H1 (cell line): ENCODE data around the gene DEAF1. TPM values are rescaled to one million over a fixed set of nuclear protein-coding genes. Genes with fewer than 3 reads are reported as not detected.

ENCODE experiments used
- CTCF ChIA-PET: fragments of 300-600 bp; sonication (Branson Sonifier 250); formaldehyde crosslinking; loops from one replicate; lab custom pipeline; 2021; ENCODE audit not compliant: partially characterized antibody; lab: Charles Lee
- POLR2A ChIA-PET: fragments of 300-600 bp; sonication (Branson Sonifier 250); formaldehyde crosslinking; loops from one replicate; lab custom pipeline; 2021; ENCODE audit warnings: inconsistent platforms; ENCODE audit not compliant: partially characterized antibody; lab: Charles Lee
- DNase-seq, 2 experiments: peaks; one replicate each; pipeline versions ENCODE4 v3.0.0 to v3.0.0-alpha.2; 2010 to 2022; ENCODE audit warnings: low spot score in 2 of 2, low read depth in 1 of 2, mixed read lengths in 1 of 2
- FAIRE-seq: peaks from 2 replicates; lab custom pipeline; 2011; peaks lifted over from hg19 to GRCh38; lab: Jason Lieb, UNC
- H2AFZ ChIP-seq: 2 replicates; pipeline ENCODE4 v1.8.1; 2012; ENCODE audit warnings: low read length, inconsistent platforms
- H2AK5ac ChIP-seq: 2 replicates; pipeline ENCODE4 v1.6.1; 2013; ENCODE audit warnings: low read depth, low read length
- H2BK120ac ChIP-seq: replicated peaks from 2 replicates; pipeline ENCODE3; 2013; ENCODE audit warnings: low read depth, low read length, inconsistent platforms
- H2BK12ac ChIP-seq: 2 replicates; pipeline ENCODE4 v1.6.1; 2013; ENCODE audit warnings: low read depth, low read length
- H2BK15ac ChIP-seq: 2 replicates; pipeline ENCODE4 v1.6.1; 2013; ENCODE audit warnings: low read length
- H2BK20ac ChIP-seq: 2 replicates; pipeline ENCODE4 v1.6.1; 2013; ENCODE audit warnings: low read length
- H2BK5ac ChIP-seq: 2 replicates; pipeline ENCODE4 v1.6.1; 2013; ENCODE audit warnings: low read depth, low read length
- H3K14ac ChIP-seq: 2 replicates; pipeline ENCODE4 v1.6.1; 2013; ENCODE audit warnings: inconsistent platforms; ENCODE audit not compliant: insufficient read length
- H3K18ac ChIP-seq: 2 replicates; pipeline ENCODE4 v1.6.1; 2013; ENCODE audit warnings: low read length; ENCODE audit errors: extremely low read depth
- H3K23ac ChIP-seq: 2 replicates; pipeline ENCODE4 v1.6.1; 2013; ENCODE audit warnings: inconsistent platforms; ENCODE audit not compliant: insufficient read length
- H3K23me2 ChIP-seq: 2 replicates; pipeline ENCODE4 v1.6.1; 2013; ENCODE audit warnings: low read depth, low read length
- H3K27ac ChIP-seq: 2 replicates; pipeline ENCODE4 v1.6.1; 2011; ENCODE audit warnings: low read depth, low read length, inconsistent platforms
- H3K27me3 ChIP-seq, 4 experiments: replicated peaks in 1 of 4; 1 replicate in 1 of 4; 2 replicates in 3 of 4; pipeline versions ENCODE4 v1.6.1 to v1.8.1; 2011 to 2013; ENCODE audit warnings: low read length in 3 of 4, mild to moderate bottlenecking in 3 of 4, inconsistent platforms in 2 of 4, mixed read lengths in 2 of 4, moderate library complexity in 1 of 4; ENCODE audit not compliant: control insufficient read depth in 3 of 4, insufficient read depth in 3 of 4; ENCODE audit errors: extremely low read depth in 1 of 4
- H3K36me3 ChIP-seq, 4 experiments: 2 replicates each; pipeline versions ENCODE4 v1.6.1 to v1.8.1; 2011 to 2013; ENCODE audit warnings: mild to moderate bottlenecking in 4 of 4, low read length in 3 of 4, moderate library complexity in 2 of 4, control low read depth in 1 of 4, inconsistent platforms in 1 of 4; ENCODE audit not compliant: insufficient read depth in 4 of 4, control insufficient read depth in 2 of 4
- H3K4ac ChIP-seq: replicated peaks from 2 replicates; pipeline ENCODE3; 2013; ENCODE audit warnings: low read length, low read depth, mixed read lengths, inconsistent platforms; ENCODE audit not compliant: insufficient read length
- H3K4me1 ChIP-seq, 4 experiments: replicated peaks in 1 of 4; 1 replicate in 1 of 4; 2 replicates in 3 of 4; pipeline versions ENCODE4 v1.6.1 to v1.8.1; 2011 to 2013; ENCODE audit warnings: low read length in 3 of 4, inconsistent platforms in 2 of 4, mixed read lengths in 1 of 4; ENCODE audit not compliant: insufficient read depth in 4 of 4, control insufficient read depth in 3 of 4
- H3K4me2 ChIP-seq, 2 experiments: 2 replicates each; pipeline versions ENCODE4 v1.6.1 to v1.8.1; 2011 to 2013; ENCODE audit warnings: low read depth in 2 of 2, low read length in 2 of 2, control low read depth in 1 of 2, inconsistent platforms in 1 of 2, mild to moderate bottlenecking in 1 of 2; ENCODE audit not compliant: insufficient read depth in 1 of 2
- H3K4me3 ChIP-seq, 4 experiments: fragments of 200-600, 300-600 bp in 1 of 4; sonication (generic), shearing (Covaris generic), sonication (Bioruptor Twin) in 1 of 4; 2 replicates each; pipeline versions ENCODE4 v1.5.1 to v1.8.1; 2011 to 2016; ENCODE audit warnings: low read length in 4 of 4, low read depth in 3 of 4, control low read depth in 2 of 4, inconsistent platforms in 2 of 4, mild to moderate bottlenecking in 2 of 4, mixed read lengths in 1 of 4, moderate library complexity in 1 of 4; ENCODE audit not compliant: insufficient read depth in 2 of 4; ENCODE audit errors: extremely low read depth in 1 of 4
- H3K56ac ChIP-seq: replicated peaks from 2 replicates; pipeline ENCODE3; 2013; ENCODE audit warnings: low read depth, mild to moderate bottlenecking, mixed read lengths, low read length, inconsistent platforms; ENCODE audit not compliant: insufficient read length
- H3K79me1 ChIP-seq: 2 replicates; pipeline ENCODE4 v1.6.1; 2013; ENCODE audit warnings: low read depth, low read length, control low read depth
- H3K79me2 ChIP-seq, 2 experiments: 2 replicates each; pipeline versions ENCODE4 v1.6.1 to v1.8.1; 2012 to 2013; ENCODE audit warnings: low read length in 2 of 2, mild to moderate bottlenecking in 2 of 2, inconsistent platforms in 1 of 2; ENCODE audit not compliant: insufficient read depth in 2 of 2, control insufficient read depth in 1 of 2
- H3K9ac ChIP-seq, 4 experiments: replicated peaks in 1 of 4; 1 replicate in 1 of 4; 2 replicates in 3 of 4; pipeline versions ENCODE4 v1.6.1 to v1.8.1; 2011 to 2013; ENCODE audit warnings: low read depth in 3 of 4, low read length in 3 of 4, control low read depth in 2 of 4, mild to moderate bottlenecking in 2 of 4, moderate library complexity in 2 of 4, inconsistent platforms in 1 of 4; ENCODE audit errors: extremely low read depth in 1 of 4
- H3K9me3 ChIP-seq, 2 experiments: 2 replicates each; pipeline versions ENCODE4 v1.6.1 to v1.8.1; 2012 to 2013; ENCODE audit warnings: mild to moderate bottlenecking in 2 of 2, moderate library complexity in 2 of 2, control low read depth in 1 of 2, inconsistent platforms in 1 of 2, low read depth in 1 of 2, low read length in 1 of 2, mixed read lengths in 1 of 2; ENCODE audit not compliant: insufficient read depth in 2 of 2
- H4K20me1 ChIP-seq, 2 experiments: replicated peaks in 1 of 2; 2 replicates each; pipeline versions ENCODE3 to v1.8.1; 2011 to 2013; ENCODE audit warnings: inconsistent platforms in 2 of 2, low read length in 2 of 2, mild to moderate bottlenecking in 1 of 2; ENCODE audit not compliant: insufficient read depth in 2 of 2, control insufficient read depth in 1 of 2
- H4K5ac ChIP-seq: 2 replicates; pipeline ENCODE4 v1.6.1; 2013; ENCODE audit warnings: low read length, low read depth, mixed read lengths, inconsistent platforms; ENCODE audit not compliant: insufficient read length
- H4K8ac ChIP-seq: 2 replicates; pipeline ENCODE4 v1.8.0; 2013; ENCODE audit warnings: mild to moderate bottlenecking, moderate library complexity, low read length, inconsistent platforms; ENCODE audit not compliant: insufficient read depth; ENCODE audit errors: extremely low read depth
- H4K91ac ChIP-seq: replicated peaks from 2 replicates; pipeline ENCODE3; 2013; ENCODE audit warnings: low read length, mixed read lengths, inconsistent platforms; ENCODE audit not compliant: insufficient read length
- CEBPB ChIP-seq: IDR thresholded peaks from 2 replicates; pipeline ENCODE4 v1.6.1; 2012; ENCODE audit warnings: low read depth, low read length
- CTBP2 ChIP-seq: IDR thresholded peaks from 2 replicates; pipeline ENCODE4 v1.7.0; 2011; ENCODE audit warnings: borderline replicate concordance, mild to moderate bottlenecking, moderate library complexity, mixed read lengths, low read length; ENCODE audit not compliant: insufficient read depth, insufficient read length
- EZH2 ChIP-seq: fragments of 200-600 bp; sonication (generic); IDR thresholded peaks from 2 replicates; pipeline ENCODE4 v1.7.1; 2012; ENCODE audit warnings: low read depth, mild to moderate bottlenecking, moderate library complexity, low read length, inconsistent platforms; ENCODE audit not compliant: severe bottlenecking
- GTF2F1 ChIP-seq: IDR thresholded peaks from 2 replicates; pipeline ENCODE4 v1.6.1; 2012; ENCODE audit warnings: low read depth, low read length, improper control_type of control experiment, borderline replicate concordance
- MAFK ChIP-seq: IDR thresholded peaks from 2 replicates; pipeline ENCODE4 v1.6.1; 2012; ENCODE audit warnings: low read depth, mild to moderate bottlenecking, improper control_type of control experiment, low read length
- NANOG ChIP-seq: IDR thresholded peaks from 2 replicates; pipeline ENCODE4 v1.6.1; 2011; ENCODE audit warnings: low read length, low read depth, mild to moderate bottlenecking, inconsistent platforms; ENCODE audit not compliant: insufficient read depth, poor library complexity, severe bottlenecking
- PHF8 ChIP-seq: fragments of 200-600 bp; sonication (generic); conservative IDR thresholded peaks from 2 replicates; pipeline ENCODE4 v1.7.1; 2012; ENCODE audit warnings: low read depth, mild to moderate bottlenecking, inconsistent platforms, low read length, moderate library complexity
- POLR2AphosphoS5 ChIP-seq: IDR thresholded peaks from 2 replicates; pipeline ENCODE4 v1.6.1; 2011; ENCODE audit warnings: low read depth, low read length
- SUZ12 ChIP-seq: fragments of 200-600 bp; sonication (generic); IDR thresholded peaks from 2 replicates; pipeline ENCODE4 v1.6.1; 2012; ENCODE audit warnings: mild to moderate bottlenecking, inconsistent platforms, low read length, moderate library complexity, mixed read lengths
- TAF7 ChIP-seq: optimal IDR thresholded peaks from 2 replicates; pipeline ENCODE3; 2011; ENCODE audit warnings: low read depth, mild to moderate bottlenecking, inconsistent platforms, low read length, moderate library complexity, borderline replicate concordance
- USF2 ChIP-seq: IDR thresholded peaks from 2 replicates; pipeline ENCODE4 v1.6.1; 2011; ENCODE audit warnings: low read length, improper control_type of control experiment
- ZNF274 ChIP-seq: IDR thresholded peaks from 2 replicates; pipeline ENCODE4 v1.7.0; 2012; ENCODE audit warnings: low read length, borderline replicate concordance; ENCODE audit errors: extremely low read depth
- WGBS, 2 experiments: shearing (Covaris generic) in 1 of 2; methylation state at CpG; one replicate each; pipeline versions ENCODE4 v1.1.6 to v1.1.7; 2013 to 2015; ENCODE audit warnings: low lambda C conversion rate in 2 of 2, mixed read lengths in 2 of 2, inconsistent platforms in 1 of 2, low coverage in 1 of 2, missing lambda C conversion rate in 1 of 2; ENCODE audit not compliant: insufficient replicate concordance in 2 of 2, insufficient coverage in 1 of 2, insufficient read length in 1 of 2; ENCODE audit errors: extremely low coverage in 1 of 2, missing lambda C conversion rate in 1 of 2; 5-methylcytosine and 5-hydroxymethylcytosine counted together
- polyA plus RNA-seq, 7 experiments: library from polyadenylated mRNA; depleted of rRNA in 3 of 7; stranded (reverse) in 5 of 7; unstranded in 2 of 7; fragments of >200 nt in 5 of 7; fragments of 200-250 nt in 2 of 7; gene quantifications; 1 replicate in 5 of 7; 2 replicates in 1 of 7; 4 replicates in 1 of 7; pipeline versions ENCODE4 v1.2.1 to v1.2.3, GENCODE V29; 2011 to 2013; ENCODE audit warnings: missing spikeins in 2 of 7, mixed read lengths in 2 of 7
- total RNA-seq: library from RNA; stranded (reverse); fragmentation: NEBNext Ultra II Directional; extraction: Animal tissue kit (Norgen Biotek cat#: 25700); gene quantifications from 2 replicates; pipeline ENCODE4 v1.2.1, GENCODE V29; 2021

The DEAF1 gene
- total and polyA plus RNA-seq, 2 of the 8 experiments (the other 6 are each of a cell fraction or from before 2014, with no cell fraction given), result 47.3 to 58.4 TPM

- no peak overlapping the region for H2BK15ac ChIP-seq
- H3K9ac ChIP-seq, result no peak overlapping the region
- WGBS, 2 experiments, result 92% methylated on average over 18 of the region's 20 CpGs; no CpG with 5 or more reads in 1 of the 2 experiments
- H3K79me2 ChIP-seq, result no peaks in the 10 kb centered on the region
- no peak overlapping the region for H3K27ac ChIP-seq
- H2BK120ac ChIP-seq, result no peak overlapping the region
- H3K4me1 ChIP-seq, result peaks cover 0 to 19% (median 12%) of the 10 kb centered on the region in 4 experiments; a peak in 5 of 7 replicates
- POLR2A ChIA-PET, result interaction anchor here (0.6 to 13.2 kb wide), 7 partner anchors 10 to 84 kb away, joined by 3 to 216 read pairs (median 4); partner anchors contain the start of genes EPS8L2 and TALDO1
- peaks cover 0 to 10% (median 8%) of the 10 kb centered on the region in 4 experiments; a peak in 4 of 7 replicates for H3K27me3 ChIP-seq
- CTCF ChIA-PET, result interaction anchor here (1.0 to 15.4 kb wide), 17 partner anchors 9 to 114 kb away, joined by 3 to 395 read pairs (median 6); partner anchors contain the start of genes TALDO1 and TMEM80
- FAIRE-seq (no peak), DNase-seq (no peak)
- H2AK5ac ChIP-seq, result no peak overlapping the region
- H3K14ac ChIP-seq, result no peak overlapping the region
- no peaks in the 10 kb centered on the region for H3K36me3 ChIP-seq
- H3K79me1 ChIP-seq, result no peaks in the 10 kb centered on the region
- H3K23ac ChIP-seq, result no peak overlapping the region
- peaks cover 9% of the 10 kb centered on the region; the same call in 1 of the 2 replicates for H3K23me2 ChIP-seq
- H2BK12ac ChIP-seq, result no peak overlapping the region
- H4K91ac ChIP-seq, result no peak overlapping the region
- H4K5ac ChIP-seq, result no peak overlapping the region
- no peak overlapping the region for H4K8ac ChIP-seq
- no peak overlapping the region for H3K4ac ChIP-seq
- H3K9me3 ChIP-seq, result no peaks in the 10 kb centered on the region
- H3K4me2 ChIP-seq, result no peak overlapping the region
- no peaks in the 10 kb centered on the region for H4K20me1 ChIP-seq
- no peak overlapping the region for H3K18ac ChIP-seq
- no peak overlapping the region for H2BK20ac ChIP-seq
- no peak overlapping the region for H2BK5ac ChIP-seq
- no peak overlapping the region for H2AFZ ChIP-seq
- no peak overlapping the region for H3K56ac ChIP-seq
- no peak overlapping the region for H3K4me3 ChIP-seq
- TF ChIP-seq TAF7 (no peak), NANOG (no peak), SUZ12 (no peak), CEBPB (no peak), ZNF274 (no peak), CTBP2 (no peak), PHF8 (no peak), EZH2 (no peak), MAFK (no peak), POLR2AphosphoS5 (no peak), GTF2F1 (no peak), USF2 (no peak)
Observed at GRCh38 chr11:722346-722811, 27.4 kb upstream of the DEAF1 start.
